ENCODE results near the gene KLHDC1.
A peak's percentile ranks its signal among the peaks of the same experiment; 100 is the strongest.
"Not testable (repeated sequence)": the region's sequence is repeated elsewhere in the genome, so short reads cannot be mapped to it uniquely, and the experiment has no call there.

Gene KLHDC1, protein sequence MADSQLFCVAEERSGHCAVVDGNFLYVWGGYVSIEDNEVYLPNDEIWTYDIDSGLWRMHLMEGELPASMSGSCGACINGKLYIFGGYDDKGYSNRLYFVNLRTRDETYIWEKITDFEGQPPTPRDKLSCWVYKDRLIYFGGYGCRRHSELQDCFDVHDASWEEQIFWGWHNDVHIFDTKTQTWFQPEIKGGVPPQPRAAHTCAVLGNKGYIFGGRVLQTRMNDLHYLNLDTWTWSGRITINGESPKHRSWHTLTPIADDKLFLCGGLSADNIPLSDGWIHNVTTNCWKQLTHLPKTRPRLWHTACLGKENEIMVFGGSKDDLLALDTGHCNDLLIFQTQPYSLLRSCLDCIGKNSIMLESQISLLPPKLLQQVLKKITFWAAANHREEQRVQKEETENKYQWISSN

DNA sequence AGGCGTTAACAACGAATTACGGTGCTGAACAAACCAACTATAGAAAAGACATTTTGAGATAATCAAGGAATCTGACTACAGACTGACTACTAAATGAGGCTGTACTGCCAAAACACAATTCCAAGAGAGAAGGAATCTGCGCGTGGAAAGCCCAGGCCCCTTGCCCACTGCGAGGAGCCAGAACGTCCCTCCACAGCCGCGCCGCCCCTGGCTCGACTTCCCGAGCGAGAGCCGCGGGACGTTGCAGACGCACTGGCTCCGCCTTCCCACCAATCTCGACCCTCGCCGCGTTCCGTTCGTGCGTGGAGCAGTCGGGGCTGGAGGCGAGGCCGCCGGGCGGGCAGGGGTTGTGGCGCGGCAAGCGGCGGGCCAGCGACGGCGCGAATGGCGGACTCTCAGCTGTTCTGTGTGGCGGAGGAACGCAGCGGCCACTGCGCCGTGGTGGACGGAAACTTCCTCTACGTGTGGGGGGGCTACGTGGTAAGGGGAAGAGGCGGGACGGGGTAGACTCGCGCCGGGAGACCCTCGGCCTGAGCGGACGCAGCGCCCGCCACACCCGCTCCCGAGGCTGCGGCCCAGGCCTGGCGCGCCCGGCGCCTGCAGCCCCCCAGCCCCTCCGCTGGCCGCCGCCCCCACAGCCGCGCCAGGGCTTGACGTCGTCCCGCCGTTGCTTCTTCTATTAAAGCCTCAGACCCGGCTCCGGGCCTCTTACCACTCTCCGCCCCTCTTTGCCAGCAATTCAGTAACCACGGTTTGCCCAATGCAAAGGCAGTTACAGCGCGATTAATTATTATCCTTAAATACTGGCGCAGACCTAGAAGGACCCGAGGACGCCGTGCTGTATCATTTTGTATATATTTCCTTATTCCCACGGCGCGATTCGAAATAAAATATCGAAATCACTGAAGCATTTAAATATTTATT lies at the start of gene KLHDC1:
KLHDC1 (plus strand) TSS at position 310 of the 924 bp plus-strand sequence; CDS start at position 385, 75 bp downstream.
- DNase-seq = peak; percentile 79

DNA sequence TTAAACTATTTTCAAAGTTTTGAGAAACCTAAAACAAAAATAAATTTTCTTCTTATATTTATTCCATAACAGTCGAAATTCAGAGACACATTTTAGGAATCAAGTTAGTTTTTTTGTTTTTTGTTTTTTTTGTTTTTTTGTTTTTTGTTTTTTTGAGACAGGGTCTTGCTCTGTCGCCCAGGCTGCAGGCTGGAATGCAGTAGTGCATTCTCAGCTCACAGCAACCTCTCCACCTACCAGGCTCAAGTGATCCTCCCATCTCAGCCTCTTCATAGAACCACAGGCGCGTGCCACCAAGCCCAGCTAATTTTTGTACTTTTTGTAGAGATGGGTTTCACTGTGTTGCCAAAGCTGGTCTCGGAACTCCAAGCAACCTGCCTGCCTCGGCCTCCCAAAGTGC lies 39.4 kb upstream of the KLHDC1 start:
- no peak for DNase-seq

- no peak for DNase-seq
These were observed 38.4 kb upstream of the KLHDC1 start for GRCh38 chr14:49654511-49654910.

DNA sequence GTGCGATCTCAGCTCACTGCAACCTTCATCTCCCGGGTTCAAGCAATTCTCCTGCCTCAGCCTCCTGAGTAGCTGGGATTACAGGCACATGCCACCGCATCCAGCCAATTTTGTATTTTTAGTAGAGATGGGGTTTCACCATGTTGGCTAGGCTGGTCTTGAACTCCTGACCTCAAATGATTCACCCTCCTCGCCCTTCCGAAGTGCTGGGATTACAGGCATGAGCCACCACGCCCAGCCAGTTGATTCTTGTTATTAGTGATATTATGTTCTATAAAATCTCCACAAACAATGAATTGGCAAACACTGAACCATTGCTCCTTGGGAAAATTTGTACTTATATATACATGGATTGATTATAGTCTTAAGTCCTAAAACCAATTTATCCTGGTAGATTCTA lies 35.4 kb upstream of the KLHDC1 start:
- DNase-seq = not testable (repeated sequence)

DNA sequence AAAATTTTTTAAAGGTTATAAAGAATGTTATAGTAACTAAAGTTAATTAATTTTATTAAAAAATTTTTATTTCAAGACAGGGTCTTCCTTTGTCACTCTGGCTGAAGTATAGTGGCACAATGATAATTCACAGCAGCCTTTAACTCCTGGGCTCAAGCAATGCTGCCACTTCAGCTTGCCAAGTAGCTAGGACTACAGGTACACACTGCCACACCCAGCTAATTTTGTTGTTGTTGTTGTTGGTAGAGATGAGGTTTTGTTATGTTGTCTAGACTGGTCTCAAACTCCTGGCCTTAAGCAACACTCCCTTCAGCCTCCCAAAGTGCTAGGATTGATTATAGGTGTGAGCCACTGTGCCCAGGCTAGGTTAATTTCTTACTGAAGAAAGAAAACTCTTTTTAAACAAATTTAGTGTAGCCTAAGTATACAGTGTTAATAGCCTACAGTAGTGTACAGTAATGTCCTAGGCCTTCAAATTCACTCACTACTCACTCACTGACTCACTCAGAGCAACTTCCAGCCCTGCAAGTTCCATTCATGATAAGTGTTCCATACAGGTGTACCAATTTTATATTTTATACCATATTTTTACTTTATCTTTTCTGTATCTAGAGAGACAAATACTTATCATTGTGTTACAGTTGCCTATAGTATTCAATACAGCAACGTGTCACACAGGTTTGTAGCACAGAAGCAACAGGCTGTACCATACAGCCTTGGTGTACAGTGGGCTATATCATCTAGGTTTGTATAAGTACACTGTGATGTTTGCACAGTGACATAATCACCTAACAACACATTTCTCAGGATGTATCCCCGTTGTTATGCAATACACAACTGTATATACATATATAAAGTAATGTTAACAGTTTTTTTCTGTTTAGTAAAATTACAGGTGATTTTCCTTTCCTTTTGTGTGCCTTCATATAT lies 33.1 kb upstream of the KLHDC1 start:
- DNase-seq = no peak

DNA sequence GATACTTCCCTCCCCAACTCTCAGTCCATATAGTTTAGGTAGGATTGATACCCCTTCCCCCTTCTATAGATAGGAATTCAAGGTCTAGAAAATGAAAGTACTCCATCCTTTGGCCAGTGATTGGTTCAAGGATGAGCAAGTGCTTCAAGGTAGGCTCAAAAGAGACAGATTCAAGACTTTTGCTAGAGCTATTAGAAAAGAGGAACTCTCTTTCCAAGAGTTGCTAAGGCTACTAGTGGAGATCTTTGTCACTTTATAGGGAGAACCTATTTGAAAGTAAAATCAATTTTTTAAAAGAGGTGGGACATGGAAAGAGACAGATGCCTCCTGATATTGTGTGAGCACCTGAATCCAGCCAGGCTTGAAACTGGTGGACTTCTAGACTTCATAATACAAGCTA lies 22.4 kb upstream of the KLHDC1 start:
- DNase-seq = no peak

GRCh38 chr14:49673586-49673985 lies 19.3 kb upstream of the KLHDC1 start:
- no peak for DNase-seq

GRCh38 chr14:49677643-49678042 lies 15.3 kb upstream of the KLHDC1 start:
- DNase-seq = no peak

GRCh38 chr14:49679271-49679670 lies 13.6 kb upstream of the KLHDC1 start:
- DNase-seq = no peak

GRCh38 chr14:49686425-49686824 lies 6.5 kb upstream of the KLHDC1 start:
- DNase-seq = no peak

DNA sequence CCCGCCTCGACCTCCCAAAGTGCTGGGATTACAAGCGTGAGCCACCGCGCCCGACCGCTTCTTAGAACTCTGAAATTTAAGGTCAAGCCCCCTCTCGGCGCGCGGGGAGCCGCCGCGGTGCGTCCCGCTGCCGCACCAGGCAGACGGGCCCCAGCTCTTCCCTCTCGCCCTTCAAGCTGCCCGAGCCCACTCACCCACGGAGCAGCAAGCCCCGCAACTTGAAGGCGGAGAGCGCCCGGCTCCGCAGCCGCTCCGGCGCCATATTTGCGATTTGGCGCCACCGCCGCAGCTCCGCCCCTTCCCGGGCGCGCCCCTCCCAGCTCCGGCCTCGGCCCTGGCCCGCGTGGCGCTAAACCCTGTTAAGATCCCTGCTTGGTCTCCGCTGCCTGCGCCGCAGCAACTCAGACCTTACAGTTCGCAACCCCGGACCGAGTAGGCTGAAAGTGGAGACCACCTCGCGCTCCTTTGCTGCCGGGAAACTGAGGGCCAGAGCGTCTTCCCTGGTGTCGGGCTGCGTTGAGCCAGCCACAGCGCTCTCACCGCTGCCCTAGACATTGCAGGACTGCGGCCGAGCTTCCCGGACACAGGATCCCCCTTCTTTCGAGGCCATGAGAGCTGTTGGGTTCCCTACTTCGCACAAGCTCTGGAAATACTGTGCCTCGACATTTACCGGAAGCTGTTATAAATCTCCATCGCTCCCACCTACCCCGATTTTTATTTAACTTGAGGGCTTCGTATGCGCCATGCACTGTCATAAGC lies 4.8 kb upstream of the KLHDC1 start, which contains the start of gene POLE2:
POLE2 (minus strand) TSS at position 273 of the 759 bp plus-strand sequence; CDS start at position 262, 11 bp downstream.
- DNase-seq = peak; percentile 71

DNA sequence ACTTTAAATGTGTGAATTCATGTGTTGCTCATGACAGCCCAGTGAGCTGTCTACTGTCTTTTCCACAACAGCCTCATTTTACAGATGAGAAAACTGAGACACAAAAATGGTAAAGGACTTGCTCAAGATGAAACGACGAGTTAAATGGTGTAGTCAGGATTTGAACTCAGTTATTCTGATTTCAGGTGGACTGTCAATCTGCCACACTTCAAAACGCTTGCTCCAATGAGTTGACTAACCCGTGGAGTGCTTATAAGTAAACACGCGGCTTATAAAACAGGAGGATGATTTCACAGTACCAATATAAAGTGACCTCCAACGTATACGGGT lies 4.3 kb upstream of the KLHDC1 start:
- no peak for DNase-seq

DNA sequence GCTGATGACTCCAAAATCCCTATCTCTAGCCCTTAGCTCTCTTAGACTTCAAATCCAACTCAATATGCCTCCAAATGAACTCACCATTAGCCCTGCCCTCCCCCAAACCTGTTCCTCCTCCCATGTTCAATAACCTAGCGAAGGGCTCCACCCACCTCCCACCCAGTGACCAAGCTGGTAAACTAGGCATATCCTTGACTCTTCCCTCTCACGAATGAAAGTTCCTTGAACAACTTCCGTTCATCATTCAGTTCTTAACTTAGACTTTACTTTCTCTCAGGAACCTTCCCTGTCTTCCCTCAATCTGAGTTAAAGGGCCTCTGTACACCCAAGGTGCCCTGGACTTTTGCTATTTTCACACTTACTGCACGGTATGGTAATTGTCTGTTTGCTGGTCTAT lies 1.9 kb upstream of the KLHDC1 start:
- DNase-seq = no peak

DNA sequence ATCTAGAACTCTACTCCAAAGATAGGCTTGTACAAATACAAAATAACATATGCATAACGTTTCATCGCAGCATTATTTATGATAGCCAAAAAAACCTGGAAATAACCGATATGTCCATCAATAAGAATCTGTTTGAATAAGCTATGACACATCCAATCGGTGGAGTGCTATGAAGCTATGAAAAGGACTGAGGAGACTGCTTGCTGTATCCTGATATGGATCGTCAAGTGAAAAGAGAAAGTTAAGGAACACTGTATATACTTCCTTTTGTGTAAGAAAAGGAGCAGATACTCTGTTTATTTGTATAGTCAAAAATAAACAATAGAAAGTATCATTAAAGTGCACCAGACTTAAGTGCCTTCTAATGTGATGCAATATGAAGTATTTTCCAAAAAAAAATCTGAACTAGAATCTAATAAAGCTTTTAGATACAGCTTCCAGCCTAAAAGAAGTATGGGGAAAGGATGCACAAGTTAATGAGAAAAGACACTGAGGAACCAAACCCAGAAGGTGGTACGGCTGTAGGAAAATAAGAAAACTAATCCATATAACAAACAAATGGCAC lies 645 bp upstream of the KLHDC1 start:
- no peak for DNase-seq

GRCh38 chr14:49693735-49694124 lies 810 bp downstream of the KLHDC1 start:
- DNase-seq = not testable (repeated sequence)

GRCh38 chr14:49702725-49703124 lies 9.8 kb downstream of the KLHDC1 start:
- no peak for DNase-seq

- no peak for DNase-seq
These were observed 11.0 kb downstream of the KLHDC1 start for GRCh38 chr14:49703965-49704364.

DNA sequence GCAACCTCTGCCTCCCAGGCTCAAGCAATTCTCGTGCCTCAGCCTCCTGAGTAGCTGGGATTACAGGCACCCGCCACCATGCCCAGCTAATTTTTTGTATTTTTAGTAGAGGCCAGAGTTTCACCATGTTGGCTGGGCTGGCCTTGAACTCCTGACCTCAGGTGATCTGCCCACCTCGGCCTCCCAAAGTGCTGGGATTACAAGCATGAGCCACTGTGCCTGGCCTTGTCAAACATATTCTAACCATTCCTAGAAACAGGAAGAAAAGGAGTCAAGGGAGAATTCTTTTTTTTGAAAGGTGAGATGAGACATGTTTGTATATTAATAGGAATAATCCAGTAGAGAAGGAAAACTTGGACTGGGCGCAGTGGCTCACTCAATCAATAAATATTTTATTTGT lies 11.6 kb downstream of the KLHDC1 start:
- DNase-seq = not testable (repeated sequence)

DNA sequence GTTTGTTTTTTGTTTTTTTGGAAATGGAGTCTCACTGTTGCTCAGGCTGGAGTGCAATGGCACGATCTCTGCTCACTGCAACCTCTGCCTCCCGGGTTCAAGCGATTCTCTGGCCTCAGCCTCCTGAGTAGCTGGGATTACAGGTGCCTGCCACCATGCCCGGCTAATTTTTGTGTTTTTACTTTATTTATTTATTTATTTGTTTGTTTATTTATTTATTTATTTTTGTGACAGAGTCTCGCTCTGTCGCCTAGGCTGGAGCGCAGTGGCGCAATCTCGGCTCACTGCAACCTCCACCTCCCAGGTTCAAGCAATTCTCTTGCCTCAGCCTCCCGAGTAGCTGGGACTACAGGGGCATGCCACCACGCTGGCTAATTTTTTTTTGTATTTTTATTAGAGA lies 18.1 kb downstream of the KLHDC1 start:
- DNase-seq = not testable (repeated sequence)

DNA sequence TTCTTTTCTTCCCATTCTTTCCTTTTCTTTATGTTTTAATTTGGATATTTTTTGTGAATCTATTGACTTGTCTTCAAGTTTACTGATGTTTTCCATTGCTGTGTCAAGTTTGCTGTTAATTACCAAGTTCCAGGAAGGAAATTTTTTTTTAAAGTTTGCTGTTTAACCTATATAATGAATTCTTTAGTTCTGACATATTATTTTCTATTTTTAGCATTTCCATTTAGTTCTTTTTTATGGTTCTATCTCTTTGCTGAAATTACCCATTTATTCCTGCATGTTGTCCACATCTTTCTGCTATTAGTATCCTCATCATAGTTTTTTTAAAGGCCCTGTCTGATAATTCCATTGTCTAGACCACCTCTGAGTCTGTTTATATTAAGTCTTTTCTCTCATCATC lies 27.8 kb downstream of the KLHDC1 start:
- no peak for DNase-seq

- not testable (repeated sequence) for DNase-seq
These were observed 29.0 kb downstream of the KLHDC1 start for GRCh38 chr14:49721733-49722435.
